GM18909 (cell line): ENCODE data around the gene SPAAR.
"Not testable (repeated sequence)": the region's sequence is repeated elsewhere in the genome, so short reads cannot be mapped to it uniquely, and the experiment has no call there.

Experiments
- ATAC-seq: cut with Tn5 transposase; IDR thresholded peaks from one replicate; pipeline ENCODE4 v1.9.1; 2021; ENCODE audit warnings: mild to moderate bottlenecking; ENCODE audit not compliant: unreplicated experiment, poor library complexity

Gene SPAAR

GRCh38 chr9:35909274-35909673 is at the start of gene SPAAR:
TSS of gene SPAAR (plus strand) at chr9:35909490. CDS start at chr9:35910464, 974 bp downstream.
- ATAC-seq, result no peak

GRCh38 chr9:35859990-35860339 is 49.3 kb upstream of the SPAAR start:
- ATAC-seq, result no peak

- no peak for ATAC-seq
Observed at GRCh38 chr9:35861161-35861897, 48.0 kb upstream of the SPAAR start.

- ATAC-seq, result no peak
Observed at GRCh38 chr9:35862328-35862727, 47.0 kb upstream of the SPAAR start.

GRCh38 chr9:35863583-35863982 is 45.7 kb upstream of the SPAAR start:
- no peak for ATAC-seq

GRCh38 chr9:35864695-35865255 is 44.5 kb upstream of the SPAAR start:
- no peak for ATAC-seq

- no peak for ATAC-seq
Observed at GRCh38 chr9:35867538-35867937, 41.8 kb upstream of the SPAAR start.

- no peak for ATAC-seq
Observed at GRCh38 chr9:35868933-35869332, 40.4 kb upstream of the SPAAR start.

GRCh38 chr9:35869621-35870216 is 39.6 kb upstream of the SPAAR start:
- ATAC-seq, result no peak

GRCh38 chr9:35870351-35870923 is 38.9 kb upstream of the SPAAR start, which contains the start of gene OR13J1:
TSS of gene OR13J1 (minus strand) at chr9:35870401. CDS start at chr9:35870401, 0 bp downstream.
- ATAC-seq, result no peak

GRCh38 chr9:35871545-35871944 is 37.7 kb upstream of the SPAAR start:
- no peak for ATAC-seq

GRCh38 chr9:35872505-35872904 is 36.8 kb upstream of the SPAAR start:
- ATAC-seq, result no peak

GRCh38 chr9:35882263-35882848 is 26.9 kb upstream of the SPAAR start:
- no peak for ATAC-seq

GRCh38 chr9:35882996-35883395 is 26.3 kb upstream of the SPAAR start:
- no peak for ATAC-seq

GRCh38 chr9:35884908-35885307 is 24.4 kb upstream of the SPAAR start:
- ATAC-seq, result not testable (repeated sequence)

- no peak for ATAC-seq
Observed at GRCh38 chr9:35891646-35892045, 17.6 kb upstream of the SPAAR start.

GRCh38 chr9:35892051-35892450 is 17.2 kb upstream of the SPAAR start:
- ATAC-seq, result no peak

- ATAC-seq, result no peak
Observed at GRCh38 chr9:35896570-35896969, 12.7 kb upstream of the SPAAR start.

GRCh38 chr9:35897376-35898099 is 11.8 kb upstream of the SPAAR start:
- not testable (repeated sequence) for ATAC-seq

GRCh38 chr9:35898337-35898736 is 11.0 kb upstream of the SPAAR start:
- no peak for ATAC-seq
